ENCODE data around the gene INTS13.

GRCh38 chr12:26940516-26941214 is 2.9 kb upstream of the INTS13 start:
- TF ChIP-seq GATA3 (IDR thresholded peaks at IDR 0.05; ENCODE audit: low read depth, low read length): no peak
- TF ChIP-seq GATA2 (IDR thresholded peaks at IDR 0.05; ENCODE audit: low read depth, low read length): no peak
